MM.1S (cell line): ENCODE data around the gene DUSP1.

Source experiments
- DNase-seq: peaks from one replicate; pipeline ENCODE4 v3.0.0-alpha.2; 2015
- H2AFZ ChIP-seq: fragments of 300-600 bp; sonication (generic); 2 replicates; pipeline ENCODE4 v1.6.0; 2016; ENCODE audit warnings: antibody characterized with exemption, low read length
- H3F3A ChIP-seq: fragments of 300-600 bp; sonication (generic); 2 replicates; pipeline ENCODE4 v1.6.1; 2016; ENCODE audit warnings: mild to moderate bottlenecking, antibody characterized with exemption, low read length, moderate library complexity, mixed read lengths; ENCODE audit not compliant: insufficient read depth
- H3K27ac ChIP-seq: fragments of 300-600 bp; sonication (generic); 2 replicates; pipeline ENCODE4 v1.5.1; 2016; ENCODE audit warnings: mild to moderate bottlenecking, low read length
- H3K27me3 ChIP-seq: fragments of 300-600 bp; sonication (generic); replicated peaks from 2 replicates; pipeline ENCODE4 v1.6.0; 2016; ENCODE audit warnings: low read length; ENCODE audit not compliant: insufficient read depth
- H3K36me3 ChIP-seq: fragments of 300-600 bp; sonication (generic); replicated peaks from 2 replicates; pipeline ENCODE4 v1.6.1; 2016; ENCODE audit warnings: mild to moderate bottlenecking, low read length, mixed read lengths; ENCODE audit not compliant: insufficient read depth
- H3K4me1 ChIP-seq: fragments of 300-600 bp; sonication (generic); 2 replicates; pipeline ENCODE4 v1.6.1; 2016; ENCODE audit warnings: low read length, mixed read lengths
- H3K4me2 ChIP-seq: fragments of 300-600 bp; sonication (generic); 2 replicates; pipeline ENCODE4 v1.6.0; 2016; ENCODE audit warnings: low read depth, low read length
- H3K4me3 ChIP-seq: fragments of 300-600 bp; sonication (generic); 2 replicates; pipeline ENCODE4 v1.5.1; 2016; ENCODE audit warnings: low read length, mixed read lengths
- H3K79me2 ChIP-seq: fragments of 300-600 bp; sonication (generic); 2 replicates; pipeline ENCODE4 v1.6.1; 2016; ENCODE audit warnings: mixed run types, low read length, mixed read lengths
- H3K9ac ChIP-seq: fragments of 300-600 bp; sonication (generic); 2 replicates; pipeline ENCODE4 v1.6.1; 2016; ENCODE audit warnings: low read length, mixed read lengths
- H3K9me2 ChIP-seq: fragments of 300-600 bp; sonication (generic); replicated peaks from 2 replicates; pipeline ENCODE4 v1.6.1; 2016; ENCODE audit warnings: mild to moderate bottlenecking, low read length, mixed read lengths; ENCODE audit not compliant: insufficient read depth
- H3K9me3 ChIP-seq: fragments of 300-600 bp; sonication (generic); replicated peaks from 2 replicates; pipeline ENCODE4 v1.6.1; 2016; ENCODE audit warnings: mild to moderate bottlenecking, low read length, mixed read lengths; ENCODE audit not compliant: insufficient read depth
- H4K20me1 ChIP-seq: fragments of 300-600 bp; sonication (generic); 2 replicates; pipeline ENCODE4 v1.6.1; 2016; ENCODE audit warnings: mild to moderate bottlenecking, low read length, moderate library complexity, mixed read lengths; ENCODE audit not compliant: insufficient read depth
- EZH2 ChIP-seq: fragments of 300-600 bp; sonication (generic); optimal IDR thresholded peaks from 2 replicates; pipeline ENCODE3; 2017; ENCODE audit warnings: low read depth, mild to moderate bottlenecking, antibody characterized with exemption, low read length, mixed read lengths
- EZH2phosphoT487 ChIP-seq: fragments of 300-600 bp; sonication (generic); IDR thresholded peaks from 2 replicates; pipeline ENCODE4 v1.6.1; 2018; ENCODE audit warnings: antibody characterized with exemption, low read length
- TF ChIP-seq, protein P1 (sequence below): fragments of 300-600 bp; sonication (generic); IDR thresholded peaks from 2 replicates; pipeline ENCODE4 v1.5.1; 2016; ENCODE audit warnings: antibody characterized with exemption, low read length, mixed read lengths

The DUSP1 gene

DNA sequence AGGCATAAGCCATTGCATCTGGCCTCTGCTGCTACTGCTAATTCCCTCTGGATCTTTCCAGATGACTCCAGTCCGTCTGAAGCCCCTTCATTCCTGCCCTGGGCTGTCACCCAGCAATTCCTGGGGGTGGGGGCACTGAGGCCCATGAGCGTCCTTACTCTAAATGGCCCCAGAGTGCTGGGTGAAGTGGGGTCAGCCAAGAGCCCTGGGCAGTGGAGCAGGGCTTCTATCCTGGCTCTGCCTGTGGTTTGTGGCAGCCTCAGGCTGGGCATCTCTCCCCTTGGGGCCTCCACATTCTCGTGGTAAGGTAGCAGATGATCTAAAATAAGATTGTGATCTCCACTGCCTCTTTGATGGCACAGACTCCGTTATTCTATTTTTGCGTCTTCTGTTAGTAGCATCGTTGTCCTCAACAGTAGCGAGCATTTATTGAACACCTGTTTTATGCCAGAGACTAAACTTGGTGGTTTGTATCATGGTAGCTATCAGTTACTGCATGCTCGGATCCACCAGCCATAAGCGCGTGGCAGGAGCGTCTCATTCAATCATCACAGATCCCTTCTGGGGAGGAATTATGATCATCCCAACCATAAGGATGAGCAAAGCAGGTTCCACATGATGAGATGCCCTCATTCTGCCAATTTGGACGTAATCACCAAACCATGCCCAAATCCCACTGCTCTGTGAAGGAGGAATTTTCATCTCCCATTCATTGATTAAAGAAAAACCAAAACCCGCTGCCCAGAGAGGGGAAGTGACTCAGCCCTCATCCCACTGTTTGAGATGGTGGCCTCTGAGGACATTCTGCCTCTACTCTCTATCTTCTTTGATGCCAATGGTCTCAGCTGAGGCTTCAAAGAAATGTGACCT, 21.9 kb upstream of the DUSP1 start:
- H3K79me2 ChIP-seq: no peaks in the 10 kb centered on the region
- no peaks in the 10 kb centered on the region for H4K20me1 ChIP-seq
- no peak overlapping the region for H3K27ac ChIP-seq
- no peaks in the 10 kb centered on the region for H3K9me3 ChIP-seq
- no peak for DNase-seq
- no peak overlapping the region for H3K9ac ChIP-seq
- no peaks in the 10 kb centered on the region for H3K27me3 ChIP-seq
- no peaks in the 10 kb centered on the region for H3K36me3 ChIP-seq
- H3K4me3 ChIP-seq: no peak overlapping the region
- 0 out of 2 replicates have a peak, but pooled peaks cover 3% of the 10 kb centered on the region for H3K4me1 ChIP-seq
- TF ChIP-seq, protein P1, sequence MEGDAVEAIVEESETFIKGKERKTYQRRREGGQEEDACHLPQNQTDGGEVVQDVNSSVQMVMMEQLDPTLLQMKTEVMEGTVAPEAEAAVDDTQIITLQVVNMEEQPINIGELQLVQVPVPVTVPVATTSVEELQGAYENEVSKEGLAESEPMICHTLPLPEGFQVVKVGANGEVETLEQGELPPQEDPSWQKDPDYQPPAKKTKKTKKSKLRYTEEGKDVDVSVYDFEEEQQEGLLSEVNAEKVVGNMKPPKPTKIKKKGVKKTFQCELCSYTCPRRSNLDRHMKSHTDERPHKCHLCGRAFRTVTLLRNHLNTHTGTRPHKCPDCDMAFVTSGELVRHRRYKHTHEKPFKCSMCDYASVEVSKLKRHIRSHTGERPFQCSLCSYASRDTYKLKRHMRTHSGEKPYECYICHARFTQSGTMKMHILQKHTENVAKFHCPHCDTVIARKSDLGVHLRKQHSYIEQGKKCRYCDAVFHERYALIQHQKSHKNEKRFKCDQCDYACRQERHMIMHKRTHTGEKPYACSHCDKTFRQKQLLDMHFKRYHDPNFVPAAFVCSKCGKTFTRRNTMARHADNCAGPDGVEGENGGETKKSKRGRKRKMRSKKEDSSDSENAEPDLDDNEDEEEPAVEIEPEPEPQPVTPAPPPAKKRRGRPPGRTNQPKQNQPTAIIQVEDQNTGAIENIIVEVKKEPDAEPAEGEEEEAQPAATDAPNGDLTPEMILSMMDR: no peak
- no peak for TF ChIP-seq EZH2phosphoT487
- no peak for TF ChIP-seq EZH2
- H3F3A ChIP-seq: no peaks in the 10 kb centered on the region
- H3K9me2 ChIP-seq: no peaks in the 10 kb centered on the region
- no peak overlapping the region for H3K4me2 ChIP-seq
- no peak overlapping the region for H2AFZ ChIP-seq

DNA sequence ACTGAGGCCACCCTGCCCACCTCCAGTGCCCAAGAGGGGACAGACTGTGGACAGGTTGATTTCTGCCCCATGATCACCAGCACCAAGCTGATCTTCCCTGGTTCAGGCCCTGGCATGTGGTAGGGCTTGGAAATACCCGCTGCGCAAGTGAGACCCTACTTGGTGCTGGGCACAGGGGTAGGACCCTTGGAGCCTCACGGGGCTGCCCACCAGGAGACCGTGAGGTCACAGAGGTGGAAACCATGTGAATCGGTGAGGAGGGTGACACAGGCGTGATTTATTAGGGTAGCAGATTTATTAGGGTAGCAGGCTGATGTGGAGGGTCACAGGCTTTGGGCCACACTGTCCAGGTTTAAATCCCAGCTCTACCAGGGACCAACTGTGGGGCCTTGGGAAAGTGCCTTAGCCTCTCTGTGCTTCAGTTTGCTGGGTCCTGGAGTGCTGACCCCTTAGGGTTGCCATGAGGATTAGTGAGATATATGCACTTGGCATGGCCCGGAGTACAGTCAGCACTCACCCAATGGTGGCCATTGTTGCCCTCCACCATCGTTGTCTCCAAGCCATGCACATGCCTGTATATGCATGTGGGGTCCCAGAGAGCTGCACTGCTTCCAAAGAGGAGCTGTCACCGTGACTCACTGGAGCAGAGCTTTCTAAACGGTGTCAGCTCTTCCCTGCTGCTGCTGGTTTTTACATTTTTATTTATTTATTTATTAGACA, 20.9 kb upstream of the DUSP1 start:
- Histone ChIP-seq H2AFZ (no peak overlapping the region), H3K4me3 (no peak overlapping the region), H3K27me3 (no peaks in the 10 kb centered on the region), H3F3A (no peaks in the 10 kb centered on the region), H3K9me3 (no peaks in the 10 kb centered on the region), H3K9me2 (no peaks in the 10 kb centered on the region), H3K79me2 (no peaks in the 10 kb centered on the region), H3K9ac (no peak overlapping the region), H3K27ac (no peak overlapping the region), H3K36me3 (no peaks in the 10 kb centered on the region), H3K4me1 (no peaks in the 10 kb centered on the region), H4K20me1 (no peaks in the 10 kb centered on the region), H3K4me2 (no peak overlapping the region)
- DNase-seq: no peak
- TF ChIP-seq EZH2phosphoT487: no peak
- no peak for TF ChIP-seq EZH2
- TF ChIP-seq, protein P1: no peak

DNA sequence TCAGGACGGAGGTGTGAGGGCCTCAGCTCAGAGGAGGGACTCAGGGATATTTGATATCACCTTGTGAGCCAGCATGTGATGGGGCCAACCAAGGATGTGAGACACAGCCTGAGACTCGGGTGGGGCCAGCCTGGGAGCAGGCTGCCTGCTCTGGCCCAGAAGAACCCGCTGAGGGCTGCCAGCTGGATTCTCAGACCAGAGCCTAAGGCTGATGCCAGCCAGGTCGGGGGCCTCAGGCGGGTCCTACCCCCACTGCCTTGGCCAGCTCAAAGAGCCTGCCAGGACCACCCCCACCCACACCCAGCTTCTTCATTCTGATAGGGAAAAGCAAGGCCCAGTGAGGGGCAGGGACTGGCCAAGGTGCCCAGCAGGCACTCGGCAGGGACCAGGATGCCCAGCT, 20.3 kb upstream of the DUSP1 start:
- no peak overlapping the region for H3K9ac ChIP-seq
- no peaks in the 10 kb centered on the region for H4K20me1 ChIP-seq
- no peak overlapping the region for H3K27ac ChIP-seq
- no peak overlapping the region for H2AFZ ChIP-seq
- TF ChIP-seq EZH2phosphoT487 (no peak), EZH2 (no peak)
- TF ChIP-seq, protein P1: no peak
- H3K4me1 ChIP-seq: no peaks in the 10 kb centered on the region
- H3F3A ChIP-seq: no peaks in the 10 kb centered on the region
- no peaks in the 10 kb centered on the region for H3K9me3 ChIP-seq
- H3K4me3 ChIP-seq: no peak overlapping the region
- no peak overlapping the region for H3K4me2 ChIP-seq
- H3K9me2 ChIP-seq: no peaks in the 10 kb centered on the region
- no peaks in the 10 kb centered on the region for H3K36me3 ChIP-seq
- no peak for DNase-seq
- no peaks in the 10 kb centered on the region for H3K79me2 ChIP-seq
- H3K27me3 ChIP-seq: no peaks in the 10 kb centered on the region
